Measurements from ENCODE around the gene RTF2. TPM values are rescaled to one million over a fixed set of nuclear protein-coding genes. Genes with fewer than 3 reads are reported as not detected.
A peak's percentile ranks its signal among the peaks of the same experiment; 100 is the strongest.
"Not testable (repeated sequence)": the region's sequence is repeated elsewhere in the genome, so short reads cannot be mapped to it uniquely, and the experiment has no call there.

The RTF2 gene
- polyA plus RNA-seq, 2 of the 4 experiments (the other 2 are of a cell fraction) = 102 to 115 TPM

GRCh38 chr20:56554869-56555268 is 86.4 kb downstream of the RTF2 start (continued):
- TF ChIP-seq JUNB (IDR thresholded peaks at IDR 0.05) (peak; percentile 84), NR3C1 (IDR thresholded peaks at IDR 0.05) (no peak), JUN (IDR thresholded peaks at IDR 0.05) (peak in 1 of 2 experiments; percentile 53; a peak in 1 of 5 replicates), CEBPB (IDR thresholded peaks at IDR 0.05) (peak in 1 of 2 experiments; percentile 58; a peak in 1 of 4 replicates), EP300 (IDR thresholded peaks at IDR 0.05) (no peak), FOSL2 (IDR thresholded peaks at IDR 0.05) (peak; percentile 75), FOSL2 (CRISPR knock-in tag; IDR thresholded peaks at IDR 0.05) (peak; percentile 99)

DNA sequence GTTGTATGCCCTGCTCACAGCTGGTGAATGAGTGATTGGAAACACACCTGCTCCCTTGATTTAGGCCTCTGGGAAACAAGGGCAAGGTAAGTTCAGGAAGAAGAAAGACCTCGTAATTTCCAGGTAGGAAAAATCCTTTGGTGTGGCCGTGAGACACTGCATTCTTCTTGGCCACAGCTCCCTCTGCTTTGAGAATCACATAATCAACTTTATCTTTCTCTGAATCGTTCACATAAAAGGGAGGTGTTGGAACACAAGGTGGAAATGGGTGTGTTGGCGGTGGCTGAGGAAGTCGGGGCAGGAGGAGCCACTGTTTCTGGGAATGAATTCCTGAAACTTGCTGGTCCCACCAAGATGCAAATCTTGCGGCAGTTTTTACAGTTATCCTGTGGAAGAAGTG is 90.5 kb downstream of the RTF2 start:
- Histone ChIP-seq H3K4me2 (no peak overlapping the region), H3K4me1 (peaks cover 16% of the 10 kb centered on the region), H3K9me3 (no peaks in the 10 kb centered on the region), H3K4me3 (no peak overlapping the region), H3K27ac (no peak overlapping the region)
- no peak for DNase-seq (ENCODE audit: low read depth in 1 of 2, low spot score in 1 of 2)
- no peak for ATAC-seq
- TF ChIP-seq FOSL2 (IDR thresholded peaks at IDR 0.05) = no peak
- TF ChIP-seq FOSL2 (CRISPR knock-in tag; IDR thresholded peaks at IDR 0.05) = no peak
- TF ChIP-seq HES2 (IDR thresholded peaks at IDR 0.05) = no peak
- TF ChIP-seq KDM5A (IDR thresholded peaks at IDR 0.05) = no peak
- no peak for TF ChIP-seq MAFK (IDR thresholded peaks at IDR 0.05; ENCODE audit: partially characterized antibody)
- TF ChIP-seq FOSB (CRISPR knock-in tag; IDR thresholded peaks at IDR 0.05) = no peak
- no peak for TF ChIP-seq MAX (IDR thresholded peaks at IDR 0.05)
- no peak for TF ChIP-seq RNF2 (IDR thresholded peaks at IDR 0.05; ENCODE audit: borderline replicate concordance, low read depth)
- TF ChIP-seq JUN (IDR thresholded peaks at IDR 0.05) = no peak
- WGBS (ENCODE audit: missing lambda C conversion rate) = 77% methylated on average over 6 of the region's 6 CpGs
- ChIA-PET POLR2A (no interaction called here), CTCF (interaction anchor here (1.0 to 5.6 kb wide), 5 partner anchors 8 to 502 kb away, joined by 4 to 33 read pairs (median 6); no protein-coding TSS in a partner anchor)
- FAIRE-seq = no peak

GRCh38 chr20:56564526-56564925 is 96.1 kb downstream of the RTF2 start:
- H3K4me2 ChIP-seq; POLR2A ChIA-PET; H3K9me3 ChIP-seq; H3K4me1 ChIP-seq; H3K27ac ChIP-seq; H3K4me3 ChIP-seq; DNase-seq (ENCODE audit: low read depth in 1 of 2, low spot score in 1 of 2); FAIRE-seq; ATAC-seq: not testable (repeated sequence)
- 82% methylated on average over 6 of the region's 6 CpGs for WGBS (ENCODE audit: missing lambda C conversion rate)
- CTCF ChIA-PET = interaction anchor here (0.7 to 2.7 kb wide), 2 partner anchors 14 to 331 kb away, joined by 3 to 17 read pairs; no protein-coding TSS in a partner anchor

GRCh38 chr20:56565511-56565910 is 97.1 kb downstream of the RTF2 start:
- TF ChIP-seq CEBPB (IDR thresholded peaks at IDR 0.05) = no peak
- TF ChIP-seq, protein P1, sequence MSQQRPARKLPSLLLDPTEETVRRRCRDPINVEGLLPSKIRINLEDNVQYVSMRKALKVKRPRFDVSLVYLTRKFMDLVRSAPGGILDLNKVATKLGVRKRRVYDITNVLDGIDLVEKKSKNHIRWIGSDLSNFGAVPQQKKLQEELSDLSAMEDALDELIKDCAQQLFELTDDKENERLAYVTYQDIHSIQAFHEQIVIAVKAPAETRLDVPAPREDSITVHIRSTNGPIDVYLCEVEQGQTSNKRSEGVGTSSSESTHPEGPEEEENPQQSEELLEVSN (IDR thresholded peaks at IDR 0.05; ENCODE audit: borderline replicate concordance, low read depth) = no peak
- no peak overlapping the region for H3K4me3 ChIP-seq
- ATAC-seq = no peak
- no peak for DNase-seq (ENCODE audit: low read depth in 1 of 2, low spot score in 1 of 2)
- CTCF ChIA-PET = interaction anchor here (0.6 to 2.7 kb wide), 6 partner anchors 10 to 439 kb away, joined by 3 to 17 read pairs (median 6); no protein-coding TSS in a partner anchor
- no peak overlapping the region for H3K4me2 ChIP-seq
- no peaks in the 10 kb centered on the region for H3K4me1 ChIP-seq
- POLR2A ChIA-PET = no interaction called here
- WGBS (ENCODE audit: missing lambda C conversion rate) = 64% methylated on average over 4 of the region's 4 CpGs
- H3K9me3 ChIP-seq = no peaks in the 10 kb centered on the region; the same call in 2 of the 3 replicates
- no peak overlapping the region for H3K27ac ChIP-seq
- FAIRE-seq = no peak

DNA sequence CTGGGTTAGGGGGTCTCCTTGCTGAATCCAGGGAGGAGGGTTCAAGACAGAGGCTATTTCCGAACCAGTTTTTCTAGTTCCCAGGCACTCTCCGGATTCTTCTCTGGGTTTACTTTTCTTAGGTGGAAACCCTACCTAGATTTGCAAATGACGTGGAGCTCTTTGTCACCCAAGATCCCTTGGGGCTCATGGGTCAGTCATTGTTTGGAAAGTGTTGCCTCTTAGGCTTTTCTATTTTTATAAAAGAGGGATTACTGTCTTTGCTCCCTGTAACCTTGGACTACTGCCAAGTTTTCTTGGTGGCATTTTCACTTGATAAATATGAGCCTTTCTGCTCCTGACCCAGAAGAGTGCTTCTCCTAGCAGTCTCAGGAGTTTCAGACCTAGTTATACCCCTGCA is 98.2 kb downstream of the RTF2 start:
- POLR2A ChIA-PET = no interaction called here
- no peak for ATAC-seq
- 62% methylated on average over 3 of the region's 3 CpGs for WGBS (ENCODE audit: missing lambda C conversion rate)
- H3K27ac ChIP-seq = no peak overlapping the region
- CTCF ChIA-PET = interaction anchor here (1.1 to 2.7 kb wide), 3 partner anchors 11 to 21 kb away, joined by 3 to 17 read pairs (median 15); no protein-coding TSS in a partner anchor
- no peak for DNase-seq (ENCODE audit: low read depth in 1 of 2, low spot score in 1 of 2)
- no peaks in the 10 kb centered on the region for H3K4me1 ChIP-seq
- no peak for FAIRE-seq
- H3K9me3 ChIP-seq = peaks cover 6% of the 10 kb centered on the region; the same call in 1 of the 3 replicates
- no peak overlapping the region for H3K4me3 ChIP-seq
- H3K4me2 ChIP-seq = no peak overlapping the region
- TF ChIP-seq RARB (CRISPR knock-in tag; IDR thresholded peaks at IDR 0.05) (no peak), HOXB13 (CRISPR knock-in tag; IDR thresholded peaks at IDR 0.05; ENCODE audit: low read depth) (no peak), EHF (CRISPR knock-in tag; IDR thresholded peaks at IDR 0.05) (no peak), ZNF302 (CRISPR knock-in tag; IDR thresholded peaks at IDR 0.05) (no peak), MAZ (IDR thresholded peaks at IDR 0.05; ENCODE audit: borderline replicate concordance, low read depth, low read length) (no peak), CBX2 (IDR thresholded peaks at IDR 0.05; ENCODE audit: borderline replicate concordance, low read depth) (no peak), ZC3H11A (IDR thresholded peaks at IDR 0.05) (no peak), CBX8 (IDR thresholded peaks at IDR 0.05) (no peak), TP53 (CRISPR knock-in tag; IDR thresholded peaks at IDR 0.05) (no peak), FOSB (CRISPR knock-in tag; IDR thresholded peaks at IDR 0.05) (no peak)
- TF ChIP-seq, protein P2, sequence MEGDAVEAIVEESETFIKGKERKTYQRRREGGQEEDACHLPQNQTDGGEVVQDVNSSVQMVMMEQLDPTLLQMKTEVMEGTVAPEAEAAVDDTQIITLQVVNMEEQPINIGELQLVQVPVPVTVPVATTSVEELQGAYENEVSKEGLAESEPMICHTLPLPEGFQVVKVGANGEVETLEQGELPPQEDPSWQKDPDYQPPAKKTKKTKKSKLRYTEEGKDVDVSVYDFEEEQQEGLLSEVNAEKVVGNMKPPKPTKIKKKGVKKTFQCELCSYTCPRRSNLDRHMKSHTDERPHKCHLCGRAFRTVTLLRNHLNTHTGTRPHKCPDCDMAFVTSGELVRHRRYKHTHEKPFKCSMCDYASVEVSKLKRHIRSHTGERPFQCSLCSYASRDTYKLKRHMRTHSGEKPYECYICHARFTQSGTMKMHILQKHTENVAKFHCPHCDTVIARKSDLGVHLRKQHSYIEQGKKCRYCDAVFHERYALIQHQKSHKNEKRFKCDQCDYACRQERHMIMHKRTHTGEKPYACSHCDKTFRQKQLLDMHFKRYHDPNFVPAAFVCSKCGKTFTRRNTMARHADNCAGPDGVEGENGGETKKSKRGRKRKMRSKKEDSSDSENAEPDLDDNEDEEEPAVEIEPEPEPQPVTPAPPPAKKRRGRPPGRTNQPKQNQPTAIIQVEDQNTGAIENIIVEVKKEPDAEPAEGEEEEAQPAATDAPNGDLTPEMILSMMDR (IDR thresholded peaks at IDR 0.05) = no peak

Data from A549 (cell line).